HEK293 (cell line): ENCODE measurements around the gene RBM26.

ENCODE experiments used
- CTCF ChIA-PET: fragments of 350-600 bp; formaldehyde crosslinking; extraction: SDS; loops from one replicate; lab custom pipeline; 2021; ENCODE audit warnings: antibody characterized with exemption; lab: Yijun Ruan, JAX
- POLR2A ChIA-PET: fragments of 300-600 bp; formaldehyde crosslinking; extraction: SDS; loops from one replicate; lab custom pipeline; 2020; ENCODE audit warnings: antibody characterized with exemption, inconsistent platforms; lab: Yijun Ruan, JAX
- H3K27ac ChIP-seq: fragments of 200-500 bp; sonication (Bioruptor generic); 2 replicates; pipeline ENCODE4 v1.5.1; 2014; ENCODE audit warnings: low read depth, low read length, control low read depth, inconsistent platforms; ENCODE audit errors: extremely low read depth
- H3K36me3 ChIP-seq, 2 experiments: fragments of 200-500 bp in 1 of 2; sonication (Bioruptor generic) in 1 of 2; 1 replicate in 1 of 2; 2 replicates in 1 of 2; pipeline ENCODE4 v1.5.1; 2014 to 2017; ENCODE audit warnings: inconsistent platforms in 2 of 2, low read length in 2 of 2; ENCODE audit not compliant: control insufficient read depth in 2 of 2, insufficient read depth in 1 of 2
- H3K4me1 ChIP-seq: fragments of 200-500 bp; sonication (Bioruptor generic); 2 replicates; pipeline ENCODE4 v1.5.1; 2014; ENCODE audit warnings: mild to moderate bottlenecking, low read length, inconsistent platforms; ENCODE audit not compliant: control insufficient read depth, insufficient read depth
- H3K4me3 ChIP-seq: 2 replicates; pipeline ENCODE4 v1.5.1; 2011; ENCODE audit warnings: low read depth, mild to moderate bottlenecking, control low read depth, low read length, moderate library complexity
- H3K9me3 ChIP-seq: fragments of 200-500 bp; sonication (Bioruptor generic); 2 replicates; pipeline ENCODE4 v1.5.1; 2014; ENCODE audit warnings: low read depth, low read length, inconsistent platforms; ENCODE audit not compliant: control insufficient read depth, insufficient read depth
- KLF16 ChIP-seq: fragments of 450-650 bp; formaldehyde crosslinking; IDR thresholded peaks from 2 replicates; pipeline ENCODE4 v1.5.1; 2017; ENCODE audit warnings: missing biosample characterization, missing genetic modification characterization
- TCF7L2 ChIP-seq: IDR thresholded peaks from 2 replicates; pipeline ENCODE4 v1.6.1; 2011; ENCODE audit warnings: low read depth, mild to moderate bottlenecking, inconsistent platforms, low read length, moderate library complexity, borderline replicate concordance
- ZBTB20 ChIP-seq: fragments of 450-650 bp; formaldehyde crosslinking; IDR thresholded peaks from 2 replicates; pipeline ENCODE4 v1.5.1; 2016; ENCODE audit warnings: missing biosample characterization, missing genetic modification characterization
- ZNF112 ChIP-seq: fragments of 450-650 bp; formaldehyde crosslinking; IDR thresholded peaks from 2 replicates; pipeline ENCODE4 v1.5.0; 2017; ENCODE audit warnings: missing biosample characterization, missing genetic modification characterization
- ZNF23 ChIP-seq: fragments of 450-650 bp; formaldehyde crosslinking; IDR thresholded peaks from 2 replicates; pipeline ENCODE4 v1.5.1; 2016; ENCODE audit warnings: missing biosample characterization, missing genetic modification characterization, borderline replicate concordance
- ZNF610 ChIP-seq: fragments of 450-650 bp; formaldehyde crosslinking; IDR thresholded peaks from 2 replicates; pipeline ENCODE4 v1.5.1; 2016; ENCODE audit warnings: missing biosample characterization, missing genetic modification characterization, borderline replicate concordance
- ZNF660 ChIP-seq: fragments of 450-650 bp; IDR thresholded peaks from 2 replicates; pipeline ENCODE4 v1.5.1; 2018; ENCODE audit warnings: missing biosample characterization, mild to moderate bottlenecking, missing genetic modification characterization
- ZNF830 ChIP-seq: fragments of 450-650 bp; IDR thresholded peaks from 2 replicates; pipeline ENCODE4 v1.5.0; 2018; ENCODE audit warnings: missing biosample characterization, missing genetic modification characterization, low read depth, mild to moderate bottlenecking, moderate library complexity
- TF ChIP-seq, protein P1 (sequence below): fragments of 450-650 bp; formaldehyde crosslinking; IDR thresholded peaks from 2 replicates; pipeline ENCODE4 v1.5.1; 2017; ENCODE audit warnings: missing biosample characterization, missing genetic modification characterization
- TF ChIP-seq, protein P2 (sequence below): fragments of 450-650 bp; IDR thresholded peaks from 2 replicates; pipeline ENCODE4 v1.5.1; 2018; ENCODE audit warnings: missing biosample characterization, missing genetic modification characterization
- TF ChIP-seq, protein P3 (sequence below): fragments of 450-650 bp; formaldehyde crosslinking; IDR thresholded peaks from 2 replicates; pipeline ENCODE4 v1.5.1; 2016; ENCODE audit warnings: missing biosample characterization, missing genetic modification characterization, borderline replicate concordance
- TF ChIP-seq, protein P4 (sequence below): fragments of 450-650 bp; formaldehyde crosslinking; IDR thresholded peaks from 2 replicates; pipeline ENCODE4; 2016; ENCODE audit warnings: missing biosample characterization, missing genetic modification characterization
- TF ChIP-seq, protein P5 (sequence below): fragments of 450-650 bp; formaldehyde crosslinking; IDR thresholded peaks from 2 replicates; pipeline ENCODE4 v1.5.1; 2016; ENCODE audit warnings: missing biosample characterization, missing genetic modification characterization
- TF ChIP-seq, protein P6 (sequence below): fragments of 450-650 bp; formaldehyde crosslinking; IDR thresholded peaks from 2 replicates; pipeline ENCODE4 v1.5.1; 2016; ENCODE audit warnings: missing biosample characterization, missing genetic modification characterization
- TF ChIP-seq, protein P7 (sequence below): fragments of 450-650 bp; formaldehyde crosslinking; IDR thresholded peaks from 2 replicates; pipeline ENCODE4 v1.5.0; 2017; ENCODE audit warnings: missing biosample characterization, missing genetic modification characterization, borderline replicate concordance

Gene RBM26

DNA sequence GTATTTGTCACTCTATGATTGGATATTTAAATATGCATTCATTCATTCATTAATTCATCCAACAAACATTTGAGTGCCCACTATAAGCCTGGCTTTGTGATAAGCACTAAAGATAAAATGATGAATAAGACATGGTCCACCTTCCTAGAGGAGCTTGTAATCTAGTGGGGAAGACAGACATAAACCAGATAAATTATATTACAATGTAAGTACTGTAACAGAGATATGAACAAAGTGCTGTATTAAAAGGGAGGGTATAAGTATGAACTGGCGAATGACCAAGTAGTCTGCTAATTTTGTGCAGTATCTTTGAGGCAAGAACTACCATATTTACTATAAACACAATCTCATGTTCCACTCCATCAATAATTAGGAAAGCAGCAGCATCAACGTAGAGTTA lies 88.2 kb downstream of the RBM26 start (continued):
- TF ChIP-seq, protein P1, sequence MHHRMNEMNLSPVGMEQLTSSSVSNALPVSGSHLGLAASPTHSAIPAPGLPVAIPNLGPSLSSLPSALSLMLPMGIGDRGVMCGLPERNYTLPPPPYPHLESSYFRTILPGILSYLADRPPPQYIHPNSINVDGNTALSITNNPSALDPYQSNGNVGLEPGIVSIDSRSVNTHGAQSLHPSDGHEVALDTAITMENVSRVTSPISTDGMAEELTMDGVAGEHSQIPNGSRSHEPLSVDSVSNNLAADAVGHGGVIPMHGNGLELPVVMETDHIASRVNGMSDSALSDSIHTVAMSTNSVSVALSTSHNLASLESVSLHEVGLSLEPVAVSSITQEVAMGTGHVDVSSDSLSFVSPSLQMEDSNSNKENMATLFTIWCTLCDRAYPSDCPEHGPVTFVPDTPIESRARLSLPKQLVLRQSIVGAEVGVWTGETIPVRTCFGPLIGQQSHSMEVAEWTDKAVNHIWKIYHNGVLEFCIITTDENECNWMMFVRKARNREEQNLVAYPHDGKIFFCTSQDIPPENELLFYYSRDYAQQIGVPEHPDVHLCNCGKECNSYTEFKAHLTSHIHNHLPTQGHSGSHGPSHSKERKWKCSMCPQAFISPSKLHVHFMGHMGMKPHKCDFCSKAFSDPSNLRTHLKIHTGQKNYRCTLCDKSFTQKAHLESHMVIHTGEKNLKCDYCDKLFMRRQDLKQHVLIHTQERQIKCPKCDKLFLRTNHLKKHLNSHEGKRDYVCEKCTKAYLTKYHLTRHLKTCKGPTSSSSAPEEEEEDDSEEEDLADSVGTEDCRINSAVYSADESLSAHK, result no peak

DNA sequence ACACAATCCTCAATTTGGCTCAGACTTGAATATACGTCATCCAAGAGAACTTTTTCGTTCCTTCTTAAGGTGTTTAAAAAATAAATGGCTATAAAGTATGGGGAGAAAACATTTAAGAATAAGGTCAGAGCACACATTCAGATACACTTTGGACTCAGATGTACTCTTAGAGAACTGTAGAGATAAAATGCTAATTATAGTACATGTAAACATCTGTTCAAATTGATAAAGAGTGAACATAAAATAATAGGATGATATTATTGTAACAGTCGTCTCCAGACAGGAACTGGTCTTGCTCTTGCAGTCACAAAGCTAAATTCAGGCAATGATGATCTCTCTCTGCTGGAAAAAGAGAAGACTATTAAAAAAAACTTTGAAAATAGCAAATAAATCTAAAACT lies 91.4 kb downstream of the RBM26 start:
- Histone ChIP-seq H3K9me3 (no peaks in the 10 kb centered on the region), H3K4me3 (no peak overlapping the region), H3K27ac (no peak overlapping the region), H3K4me1 (peaks cover 3% of the 10 kb centered on the region), H3K36me3 (peaks cover 0 to 32% of the 10 kb centered on the region in 2 experiments; a peak in 1 of 3 replicates)
- ChIA-PET CTCF (no interaction called here), POLR2A (no interaction called here)
- TF ChIP-seq, protein P2, sequence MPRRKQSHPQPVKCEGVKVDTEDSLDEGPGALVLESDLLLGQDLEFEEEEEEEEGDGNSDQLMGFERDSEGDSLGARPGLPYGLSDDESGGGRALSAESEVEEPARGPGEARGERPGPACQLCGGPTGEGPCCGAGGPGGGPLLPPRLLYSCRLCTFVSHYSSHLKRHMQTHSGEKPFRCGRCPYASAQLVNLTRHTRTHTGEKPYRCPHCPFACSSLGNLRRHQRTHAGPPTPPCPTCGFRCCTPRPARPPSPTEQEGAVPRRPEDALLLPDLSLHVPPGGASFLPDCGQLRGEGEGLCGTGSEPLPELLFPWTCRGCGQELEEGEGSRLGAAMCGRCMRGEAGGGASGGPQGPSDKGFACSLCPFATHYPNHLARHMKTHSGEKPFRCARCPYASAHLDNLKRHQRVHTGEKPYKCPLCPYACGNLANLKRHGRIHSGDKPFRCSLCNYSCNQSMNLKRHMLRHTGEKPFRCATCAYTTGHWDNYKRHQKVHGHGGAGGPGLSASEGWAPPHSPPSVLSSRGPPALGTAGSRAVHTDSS (tag by site-specific recombination), result no peak
- TF ChIP-seq ZNF112 (tag by site-specific recombination) (no peak), KLF16 (tag by site-specific recombination) (no peak), TCF7L2 (no peak), ZNF23 (tag by site-specific recombination) (no peak)
- TF ChIP-seq, protein P3, sequence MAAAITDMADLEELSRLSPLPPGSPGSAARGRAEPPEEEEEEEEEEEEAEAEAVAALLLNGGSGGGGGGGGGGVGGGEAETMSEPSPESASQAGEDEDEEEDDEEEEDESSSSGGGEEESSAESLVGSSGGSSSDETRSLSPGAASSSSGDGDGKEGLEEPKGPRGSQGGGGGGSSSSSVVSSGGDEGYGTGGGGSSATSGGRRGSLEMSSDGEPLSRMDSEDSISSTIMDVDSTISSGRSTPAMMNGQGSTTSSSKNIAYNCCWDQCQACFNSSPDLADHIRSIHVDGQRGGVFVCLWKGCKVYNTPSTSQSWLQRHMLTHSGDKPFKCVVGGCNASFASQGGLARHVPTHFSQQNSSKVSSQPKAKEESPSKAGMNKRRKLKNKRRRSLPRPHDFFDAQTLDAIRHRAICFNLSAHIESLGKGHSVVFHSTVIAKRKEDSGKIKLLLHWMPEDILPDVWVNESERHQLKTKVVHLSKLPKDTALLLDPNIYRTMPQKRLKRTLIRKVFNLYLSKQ (tag by site-specific recombination), result no peak

DNA sequence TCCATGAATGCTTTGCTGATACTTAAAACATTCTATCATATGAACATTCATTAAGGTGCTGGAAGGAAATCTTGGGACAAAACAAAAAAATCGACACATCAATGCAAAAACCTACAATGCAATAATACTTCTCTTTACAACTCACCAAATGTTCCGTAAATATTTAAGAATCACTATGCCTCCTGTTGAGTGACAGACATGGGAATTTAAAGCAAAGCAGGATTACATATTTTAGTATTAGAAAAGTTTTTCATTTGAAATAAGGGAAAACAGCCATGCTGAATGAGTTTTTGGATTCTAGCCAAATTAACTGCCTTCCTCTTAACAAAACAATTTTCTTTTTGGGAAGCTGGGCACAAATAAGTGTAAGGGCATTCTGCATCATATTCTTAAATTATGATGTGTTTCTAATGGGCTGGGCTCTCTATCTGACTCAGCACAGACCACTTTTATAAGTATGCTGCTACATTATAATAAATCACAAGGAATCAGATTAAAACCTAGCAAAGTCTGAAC lies 93.7 kb downstream of the RBM26 start:
- H3K4me1 ChIP-seq, result peaks cover 3% of the 10 kb centered on the region
- ChIA-PET POLR2A (no interaction called here), CTCF (no interaction called here)
- no peak overlapping the region for H3K27ac ChIP-seq
- peaks cover 0 to 14% of the 10 kb centered on the region in 2 experiments; a peak in 1 of 3 replicates for H3K36me3 ChIP-seq
- no peaks in the 10 kb centered on the region for H3K9me3 ChIP-seq
- H3K4me3 ChIP-seq, result no peak overlapping the region
- TF ChIP-seq, protein P4, sequence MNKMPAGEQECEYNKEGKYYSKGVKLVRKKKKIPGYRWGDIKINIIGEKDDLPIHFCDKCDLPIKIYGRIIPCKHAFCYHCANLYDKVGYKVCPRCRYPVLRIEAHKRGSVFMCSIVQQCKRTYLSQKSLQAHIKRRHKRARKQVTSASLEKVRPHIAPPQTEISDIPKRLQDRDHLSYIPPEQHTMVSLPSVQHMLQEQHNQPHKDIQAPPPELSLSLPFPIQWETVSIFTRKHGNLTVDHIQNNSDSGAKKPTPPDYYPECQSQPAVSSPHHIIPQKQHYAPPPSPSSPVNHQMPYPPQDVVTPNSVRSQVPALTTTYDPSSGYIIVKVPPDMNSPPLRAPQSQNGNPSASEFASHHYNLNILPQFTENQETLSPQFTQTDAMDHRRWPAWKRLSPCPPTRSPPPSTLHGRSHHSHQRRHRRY (tag by site-specific recombination), result no peak
- TF ChIP-seq ZNF830 (tag by site-specific recombination) (no peak), ZNF660 (no peak), ZBTB20 (tag by site-specific recombination) (no peak), ZNF610 (tag by site-specific recombination) (no peak)
- TF ChIP-seq, protein P5, sequence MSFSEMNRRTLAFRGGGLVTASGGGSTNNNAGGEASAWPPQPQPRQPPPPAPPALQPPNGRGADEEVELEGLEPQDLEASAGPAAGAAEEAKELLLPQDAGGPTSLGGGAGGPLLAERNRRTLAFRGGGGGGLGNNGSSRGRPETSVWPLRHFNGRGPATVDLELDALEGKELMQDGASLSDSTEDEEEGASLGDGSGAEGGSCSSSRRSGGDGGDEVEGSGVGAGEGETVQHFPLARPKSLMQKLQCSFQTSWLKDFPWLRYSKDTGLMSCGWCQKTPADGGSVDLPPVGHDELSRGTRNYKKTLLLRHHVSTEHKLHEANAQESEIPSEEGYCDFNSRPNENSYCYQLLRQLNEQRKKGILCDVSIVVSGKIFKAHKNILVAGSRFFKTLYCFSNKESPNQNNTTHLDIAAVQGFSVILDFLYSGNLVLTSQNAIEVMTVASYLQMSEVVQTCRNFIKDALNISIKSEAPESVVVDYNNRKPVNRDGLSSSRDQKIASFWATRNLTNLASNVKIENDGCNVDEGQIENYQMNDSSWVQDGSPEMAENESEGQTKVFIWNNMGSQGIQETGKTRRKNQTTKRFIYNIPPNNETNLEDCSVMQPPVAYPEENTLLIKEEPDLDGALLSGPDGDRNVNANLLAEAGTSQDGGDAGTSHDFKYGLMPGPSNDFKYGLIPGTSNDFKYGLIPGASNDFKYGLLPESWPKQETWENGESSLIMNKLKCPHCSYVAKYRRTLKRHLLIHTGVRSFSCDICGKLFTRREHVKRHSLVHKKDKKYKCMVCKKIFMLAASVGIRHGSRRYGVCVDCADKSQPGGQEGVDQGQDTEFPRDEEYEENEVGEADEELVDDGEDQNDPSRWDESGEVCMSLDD (tag by site-specific recombination), result no peak
- TF ChIP-seq, protein P6, sequence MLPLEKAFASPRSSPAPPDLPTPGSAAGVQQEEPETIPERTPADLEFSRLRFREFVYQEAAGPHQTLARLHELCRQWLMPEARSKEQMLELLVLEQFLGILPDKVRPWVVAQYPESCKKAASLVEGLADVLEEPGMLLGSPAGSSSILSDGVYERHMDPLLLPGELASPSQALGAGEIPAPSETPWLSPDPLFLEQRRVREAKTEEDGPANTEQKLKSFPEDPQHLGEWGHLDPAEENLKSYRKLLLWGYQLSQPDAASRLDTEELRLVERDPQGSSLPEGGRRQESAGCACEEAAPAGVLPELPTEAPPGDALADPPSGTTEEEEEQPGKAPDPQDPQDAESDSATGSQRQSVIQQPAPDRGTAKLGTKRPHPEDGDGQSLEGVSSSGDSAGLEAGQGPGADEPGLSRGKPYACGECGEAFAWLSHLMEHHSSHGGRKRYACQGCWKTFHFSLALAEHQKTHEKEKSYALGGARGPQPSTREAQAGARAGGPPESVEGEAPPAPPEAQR (tag by site-specific recombination), result no peak
- TF ChIP-seq, protein P1, result no peak
- TF ChIP-seq, protein P7, sequence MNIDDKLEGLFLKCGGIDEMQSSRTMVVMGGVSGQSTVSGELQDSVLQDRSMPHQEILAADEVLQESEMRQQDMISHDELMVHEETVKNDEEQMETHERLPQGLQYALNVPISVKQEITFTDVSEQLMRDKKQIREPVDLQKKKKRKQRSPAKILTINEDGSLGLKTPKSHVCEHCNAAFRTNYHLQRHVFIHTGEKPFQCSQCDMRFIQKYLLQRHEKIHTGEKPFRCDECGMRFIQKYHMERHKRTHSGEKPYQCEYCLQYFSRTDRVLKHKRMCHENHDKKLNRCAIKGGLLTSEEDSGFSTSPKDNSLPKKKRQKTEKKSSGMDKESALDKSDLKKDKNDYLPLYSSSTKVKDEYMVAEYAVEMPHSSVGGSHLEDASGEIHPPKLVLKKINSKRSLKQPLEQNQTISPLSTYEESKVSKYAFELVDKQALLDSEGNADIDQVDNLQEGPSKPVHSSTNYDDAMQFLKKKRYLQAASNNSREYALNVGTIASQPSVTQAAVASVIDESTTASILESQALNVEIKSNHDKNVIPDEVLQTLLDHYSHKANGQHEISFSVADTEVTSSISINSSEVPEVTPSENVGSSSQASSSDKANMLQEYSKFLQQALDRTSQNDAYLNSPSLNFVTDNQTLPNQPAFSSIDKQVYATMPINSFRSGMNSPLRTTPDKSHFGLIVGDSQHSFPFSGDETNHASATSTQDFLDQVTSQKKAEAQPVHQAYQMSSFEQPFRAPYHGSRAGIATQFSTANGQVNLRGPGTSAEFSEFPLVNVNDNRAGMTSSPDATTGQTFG (tag by site-specific recombination), result no peak
